Trophoblast cell (in vitro differentiated cells and primary cell): Measurements from ENCODE around the gene CS.
A peak's percentile ranks its signal among the peaks of the same experiment; 100 is the strongest.
"Not testable (repeated sequence)": the region's sequence is repeated elsewhere in the genome, so short reads cannot be mapped to it uniquely, and the experiment has no call there.

Experiments used
- DNase-seq, 2 donors: peaks; one replicate each; pipeline ENCODE4 v3.0.0-alpha.2; 2016
- H2AFZ ChIP-seq: 2 replicates; pipeline ENCODE4 v1.6.1; 2013; ENCODE audit warnings: low read length, moderate library complexity, mild to moderate bottlenecking; ENCODE audit not compliant: insufficient read depth, poor library complexity
- H2AK5ac ChIP-seq: 2 replicates; pipeline ENCODE4 v1.6.1; 2013; ENCODE audit warnings: mild to moderate bottlenecking, low read length
- H2BK120ac ChIP-seq: 2 replicates; pipeline ENCODE4 v1.6.1; 2013; ENCODE audit warnings: low read length, mild to moderate bottlenecking, moderate library complexity; ENCODE audit not compliant: insufficient read depth, poor library complexity
- H2BK12ac ChIP-seq: 2 replicates; pipeline ENCODE4 v1.6.1; 2013; ENCODE audit warnings: mild to moderate bottlenecking, low read length, moderate library complexity
- H2BK5ac ChIP-seq: 2 replicates; pipeline ENCODE4 v1.6.1; 2013; ENCODE audit warnings: low read length, low read depth, moderate library complexity, mild to moderate bottlenecking; ENCODE audit not compliant: poor library complexity
- H3K14ac ChIP-seq: 2 replicates; pipeline ENCODE4 v1.6.1; 2013; ENCODE audit warnings: mild to moderate bottlenecking, low read length
- H3K18ac ChIP-seq: 2 replicates; pipeline ENCODE4 v1.6.1; 2013; ENCODE audit warnings: mild to moderate bottlenecking, low read length
- H3K23ac ChIP-seq: 2 replicates; pipeline ENCODE4 v1.6.1; 2013; ENCODE audit warnings: low read length
- H3K27ac ChIP-seq: 2 replicates; pipeline ENCODE4 v1.5.1; 2013; ENCODE audit warnings: low read depth, mild to moderate bottlenecking, inconsistent platforms, low read length, moderate library complexity
- H3K27me3 ChIP-seq: 2 replicates; pipeline ENCODE4 v1.6.1; 2013; ENCODE audit warnings: inconsistent platforms, mild to moderate bottlenecking, low read length, moderate library complexity; ENCODE audit not compliant: insufficient read depth
- H3K36me3 ChIP-seq, 2 experiments: 1 replicate in 1 of 2; 2 replicates in 1 of 2; pipeline ENCODE4 v1.6.1; 2013; ENCODE audit warnings: low read length in 2 of 2, mild to moderate bottlenecking in 2 of 2, moderate library complexity in 1 of 2; ENCODE audit not compliant: insufficient read depth in 2 of 2, control insufficient read depth in 1 of 2
- H3K4ac ChIP-seq: 2 replicates; pipeline ENCODE4 v1.6.1; 2013; ENCODE audit warnings: low read depth, mild to moderate bottlenecking, low read length, moderate library complexity
- H3K4me1 ChIP-seq, 2 experiments: 1 replicate in 1 of 2; 2 replicates in 1 of 2; pipeline ENCODE4 v1.6.1; 2013; ENCODE audit warnings: low read length in 2 of 2, mild to moderate bottlenecking in 2 of 2, moderate library complexity in 1 of 2; ENCODE audit not compliant: insufficient read depth in 2 of 2, control insufficient read depth in 1 of 2
- H3K4me2 ChIP-seq: 2 replicates; pipeline ENCODE4 v1.6.1; 2013; ENCODE audit warnings: inconsistent platforms, mild to moderate bottlenecking, low read length, moderate library complexity
- H3K4me3 ChIP-seq: 2 replicates; pipeline ENCODE4 v1.5.1; 2013; ENCODE audit warnings: mild to moderate bottlenecking, low read depth, low read length, inconsistent platforms
- H3K79me1 ChIP-seq: one replicate; pipeline ENCODE4 v1.6.1; 2013; ENCODE audit warnings: low read length
- H3K79me2 ChIP-seq: 2 replicates; pipeline ENCODE4 v1.6.1; 2013; ENCODE audit warnings: low read length, mild to moderate bottlenecking; ENCODE audit not compliant: control insufficient read depth, insufficient read depth, poor library complexity
- H3K9ac ChIP-seq: 2 replicates; pipeline ENCODE4 v1.6.1; 2013; ENCODE audit warnings: mild to moderate bottlenecking, low read length
- H3K9me3 ChIP-seq: 2 replicates; pipeline ENCODE4 v1.6.1; 2013; ENCODE audit warnings: low read depth, mild to moderate bottlenecking, control low read depth, inconsistent platforms, low read length; ENCODE audit not compliant: insufficient read depth
- H4K12ac ChIP-seq: 2 replicates; pipeline ENCODE4 v1.6.1; 2013; ENCODE audit warnings: low read depth, mild to moderate bottlenecking, low read length, moderate library complexity
- H4K8ac ChIP-seq: 2 replicates; pipeline ENCODE4 v1.6.1; 2013; ENCODE audit warnings: low read depth, mild to moderate bottlenecking, low read length, moderate library complexity
- H4K91ac ChIP-seq: one replicate; pipeline ENCODE4 v1.6.1; 2013; ENCODE audit warnings: low read depth, mild to moderate bottlenecking, low read length, moderate library complexity
- WGBS: extraction: QIAGEN DNeasy Blood & Tissue Kit; methylation state at CpG from one replicate; pipeline ENCODE4 v1.1.7; 2013; ENCODE audit warnings: missing lambda C conversion rate; ENCODE audit not compliant: insufficient read length, insufficient coverage; ENCODE audit errors: extremely low coverage; 5-methylcytosine and 5-hydroxymethylcytosine counted together

The CS gene

GRCh38 chr12:56326533-56326932 lies 26.4 kb upstream of the CS start:
- DNase-seq, result no peak
- no peak overlapping the region for H3K4ac ChIP-seq
- no peak overlapping the region for H2AK5ac ChIP-seq
- H3K79me1 ChIP-seq, result no peaks in the 10 kb centered on the region
- H3K4me3 ChIP-seq, result no peak overlapping the region
- no peak overlapping the region for H2AFZ ChIP-seq
- no peak overlapping the region for H4K91ac ChIP-seq
- no peak overlapping the region for H3K9ac ChIP-seq
- WGBS, result no CpG with 5 or more reads among the region's 6 CpGs
- H3K14ac ChIP-seq, result no peak overlapping the region
- no peak overlapping the region for H3K23ac ChIP-seq
- H3K36me3 ChIP-seq, result peaks cover 7 to 11% of the 10 kb centered on the region in 2 experiments
- H2BK120ac ChIP-seq, result no peak overlapping the region
- no peak overlapping the region for H4K12ac ChIP-seq
- H2BK5ac ChIP-seq, result no peak overlapping the region
- H2BK12ac ChIP-seq, result no peak overlapping the region
- H3K4me2 ChIP-seq, result no peak overlapping the region
- H3K27ac ChIP-seq, result no peak overlapping the region
- no peaks in the 10 kb centered on the region for H3K79me2 ChIP-seq
- peaks cover 0 to 2% of the 10 kb centered on the region in 2 experiments for H3K4me1 ChIP-seq
- H3K27me3 ChIP-seq, result no peaks in the 10 kb centered on the region
- H3K18ac ChIP-seq, result no peak overlapping the region
- H3K9me3 ChIP-seq, result no peaks in the 10 kb centered on the region
- no peak overlapping the region for H4K8ac ChIP-seq

GRCh38 chr12:56326126-56326525 lies 26.0 kb upstream of the CS start:
- Histone ChIP-seq H2AK5ac (no peak overlapping the region), H3K36me3 (peaks cover 7 to 11% of the 10 kb centered on the region in 2 experiments), H2BK5ac (no peak overlapping the region), H4K8ac (no peak overlapping the region), H3K4me2 (no peak overlapping the region), H3K4ac (no peak overlapping the region), H3K9me3 (no peaks in the 10 kb centered on the region), H3K23ac (no peak overlapping the region), H3K79me1 (no peaks in the 10 kb centered on the region), H2AFZ (no peak overlapping the region), H3K9ac (no peak overlapping the region), H4K12ac (no peak overlapping the region), H3K18ac (no peak overlapping the region), H3K4me3 (no peak overlapping the region), H3K4me1 (peaks cover 0 to 2% of the 10 kb centered on the region in 2 experiments), H3K27ac (no peak overlapping the region), H3K79me2 (no peaks in the 10 kb centered on the region), H2BK120ac (no peak overlapping the region), H4K91ac (no peak overlapping the region), H3K14ac (no peak overlapping the region), H2BK12ac (no peak overlapping the region), H3K27me3 (no peaks in the 10 kb centered on the region)
- WGBS, result no CpG with 5 or more reads among the region's 8 CpGs
- no peak for DNase-seq

- Histone ChIP-seq H3K4me1 (peaks cover 0 to 2% of the 10 kb centered on the region in 2 experiments), H3K9me3 (no peaks in the 10 kb centered on the region), H2AFZ (no peak overlapping the region), H4K91ac (no peak overlapping the region), H3K79me1 (no peaks in the 10 kb centered on the region), H3K4me3 (no peak overlapping the region), H3K4ac (no peak overlapping the region), H4K8ac (no peak overlapping the region), H3K14ac (no peak overlapping the region), H3K23ac (no peak overlapping the region), H4K12ac (no peak overlapping the region), H3K9ac (no peak overlapping the region), H3K4me2 (no peak overlapping the region), H2BK12ac (no peak overlapping the region), H3K27ac (no peak overlapping the region), H3K36me3 (peaks cover 7 to 14% of the 10 kb centered on the region in 2 experiments), H2AK5ac (no peak overlapping the region), H2BK120ac (no peak overlapping the region), H2BK5ac (no peak overlapping the region), H3K27me3 (no peaks in the 10 kb centered on the region), H3K79me2 (no peaks in the 10 kb centered on the region), H3K18ac (no peak overlapping the region)
- peak; percentile 79 to 83 for DNase-seq
- no CpG with 5 or more reads among the region's 6 CpGs for WGBS
These were observed 24.1 kb upstream of the CS start for GRCh38 chr12:56324206-56324605.

- H4K91ac ChIP-seq, H2BK120ac ChIP-seq: not testable (repeated sequence)
These were observed 21.5 kb upstream of the CS start for GRCh38 chr12:56321610-56322009.

More at GRCh38 chr12:56321610-56322009, 21.5 kb upstream of the CS start:
- H3K9me3 ChIP-seq, H3K27ac ChIP-seq, H3K4me3 ChIP-seq, H3K79me1 ChIP-seq, H3K79me2 ChIP-seq, DNase-seq, H4K8ac ChIP-seq, H2AK5ac ChIP-seq, H3K23ac ChIP-seq, H2BK5ac ChIP-seq, H3K9ac ChIP-seq, H2AFZ ChIP-seq, H3K4ac ChIP-seq, H3K18ac ChIP-seq, H4K12ac ChIP-seq, H3K4me1 ChIP-seq, H3K4me2 ChIP-seq, H3K27me3 ChIP-seq, H2BK12ac ChIP-seq, H3K36me3 ChIP-seq, H3K14ac ChIP-seq: not testable (repeated sequence)
- no CpG with 5 or more reads among the region's 8 CpGs for WGBS
